Nephron progenitor cell (in vitro differentiated cells): ENCODE data around the gene PQBP1.

Source experiments
- DNase-seq: peaks from one replicate; pipeline ENCODE4 v3.0.0; 2021
- H3K27ac Mint-ChIP-seq: 2 replicates; pipeline ENCODE4 v1.8.0; 2021; ENCODE audit warnings: mild to moderate bottlenecking, moderate library complexity, mixed read lengths
- H3K27me3 Mint-ChIP-seq: 2 replicates; pipeline ENCODE4 v1.8.0; 2021; ENCODE audit warnings: mild to moderate bottlenecking, low read depth, mixed read lengths; ENCODE audit not compliant: poor library complexity
- H3K36me3 Mint-ChIP-seq: 2 replicates; pipeline ENCODE4 v1.8.0; 2021; ENCODE audit warnings: low read depth, mixed read lengths
- H3K4me1 Mint-ChIP-seq: 2 replicates; pipeline ENCODE4 v1.8.0; 2021; ENCODE audit warnings: mixed read lengths
- H3K4me3 Mint-ChIP-seq: 2 replicates; pipeline ENCODE4 v1.8.0; 2021; ENCODE audit warnings: mild to moderate bottlenecking, moderate library complexity, mixed read lengths
- H3K9me3 Mint-ChIP-seq: 2 replicates; pipeline ENCODE4 v1.8.0; 2021; ENCODE audit warnings: mild to moderate bottlenecking, moderate library complexity, mixed read lengths
- CTCF ChIP-seq: fragments of 200-600 bp; sonication (generic); IDR thresholded peaks from 2 replicates; pipeline ENCODE4 v1.5.0; 2021; ENCODE audit warnings: antibody characterized with exemption

Gene PQBP1

DNA sequence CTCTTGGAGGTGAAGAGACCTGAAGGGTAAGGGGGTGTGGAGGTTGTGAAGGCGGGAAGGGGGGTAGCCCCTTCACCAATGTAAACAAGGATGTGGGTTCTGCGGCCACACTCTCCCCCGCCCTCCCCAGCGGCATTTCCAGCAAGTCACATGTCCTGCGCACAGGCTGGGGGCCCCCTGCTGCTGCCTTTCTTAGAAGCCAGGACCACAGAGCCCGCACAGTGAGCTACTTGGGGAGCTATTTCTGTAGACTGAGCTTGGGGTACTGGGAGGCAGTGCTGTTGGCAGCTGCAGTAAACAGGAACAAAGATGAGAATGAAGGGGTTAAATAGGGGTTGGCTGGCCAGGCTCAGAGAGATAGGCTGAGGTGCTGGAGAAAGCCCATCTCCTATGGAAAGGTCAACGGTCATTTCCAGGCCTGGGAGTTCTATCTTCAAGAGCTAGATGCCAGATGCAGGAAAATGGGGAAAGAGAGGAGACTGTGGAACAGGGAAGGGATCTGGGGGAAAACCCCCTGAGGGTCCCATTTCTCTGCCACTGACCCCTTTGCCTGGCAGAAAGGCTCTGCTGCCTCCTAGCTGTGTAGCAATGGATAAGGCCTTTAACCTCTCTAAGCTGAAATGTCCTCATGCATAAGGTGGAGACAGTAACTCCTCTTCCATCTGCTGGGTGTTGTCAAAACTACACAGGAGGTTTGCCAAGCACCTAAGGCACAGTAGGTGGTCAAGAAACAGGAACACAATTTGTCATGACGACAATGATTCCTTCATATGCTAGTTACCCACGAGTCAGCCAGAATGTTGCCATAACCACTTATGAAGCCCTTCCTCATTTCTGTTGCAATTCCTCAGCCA lies 39.6 kb downstream of the PQBP1 start:
- TF ChIP-seq CTCF = no peak
- Mint-ChIP-seq H3K9me3 (peaks cover 39% of the 10 kb centered on the region), H3K27me3 (no peaks in the 10 kb centered on the region), H3K36me3 (peaks cover 47% of the 10 kb centered on the region), H3K27ac (peak overlapping the region; percentile 61), H3K4me3 (no peak overlapping the region), H3K4me1 (peaks cover 24% of the 10 kb centered on the region)
- no peak for DNase-seq

GRCh38 chrX:48938721-48939425 lies 41.1 kb downstream of the PQBP1 start:
- peak overlapping the region; percentile 75 for H3K27ac Mint-ChIP-seq
- DNase-seq = no peak
- TF ChIP-seq CTCF = no peak
- peaks cover 3% of the 10 kb centered on the region for H3K27me3 Mint-ChIP-seq
- H3K36me3 Mint-ChIP-seq = peaks cover 50% of the 10 kb centered on the region
- H3K9me3 Mint-ChIP-seq = peaks cover 35% of the 10 kb centered on the region
- peaks cover 26% of the 10 kb centered on the region for H3K4me1 Mint-ChIP-seq
- H3K4me3 Mint-ChIP-seq = no peak overlapping the region

- peaks cover 32% of the 10 kb centered on the region for H3K9me3 Mint-ChIP-seq
- no peak overlapping the region for H3K4me3 Mint-ChIP-seq
- TF ChIP-seq CTCF = no peak
- H3K27me3 Mint-ChIP-seq = peaks cover 3% of the 10 kb centered on the region
- no peak for DNase-seq
- peak overlapping the region; percentile 75 for H3K27ac Mint-ChIP-seq
- peaks cover 43% of the 10 kb centered on the region for H3K36me3 Mint-ChIP-seq
- H3K4me1 Mint-ChIP-seq = peaks cover 26% of the 10 kb centered on the region
These were observed 41.9 kb downstream of the PQBP1 start for GRCh38 chrX:48939524-48940228.

DNA sequence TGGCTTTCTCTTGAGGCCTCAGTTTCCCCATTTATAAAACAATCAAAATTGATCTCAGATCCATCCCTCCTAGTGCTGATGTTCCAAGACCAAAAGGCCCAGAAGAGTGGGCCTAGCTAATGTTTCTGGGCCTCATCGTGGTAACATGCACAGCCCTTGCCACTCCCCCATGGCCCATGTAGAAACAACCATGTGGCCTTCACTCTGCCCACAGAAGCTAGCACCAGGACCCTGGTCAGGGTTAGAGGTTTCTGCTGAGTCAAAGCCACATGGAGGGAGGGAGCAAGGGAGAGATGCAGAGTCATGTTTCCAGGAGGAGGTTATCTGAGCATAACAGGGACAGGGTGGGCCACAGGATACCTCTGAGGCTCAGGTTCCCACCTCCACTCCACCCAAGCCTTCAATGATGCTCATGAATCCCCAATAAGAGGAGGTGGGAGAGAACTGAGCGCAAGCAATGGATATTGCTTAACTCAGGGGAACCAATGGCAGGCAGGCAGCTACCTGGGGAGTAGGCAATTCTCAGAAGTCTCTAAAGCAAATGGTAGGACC lies 42.8 kb downstream of the PQBP1 start:
- H3K36me3 Mint-ChIP-seq = peaks cover 35% of the 10 kb centered on the region
- H3K27ac Mint-ChIP-seq = no peak overlapping the region
- H3K4me3 Mint-ChIP-seq = no peak overlapping the region
- peaks cover 32% of the 10 kb centered on the region for H3K9me3 Mint-ChIP-seq
- peaks cover 3% of the 10 kb centered on the region for H3K27me3 Mint-ChIP-seq
- H3K4me1 Mint-ChIP-seq = peaks cover 26% of the 10 kb centered on the region
- no peak for TF ChIP-seq CTCF
- no peak for DNase-seq

GRCh38 chrX:48942895-48943294 lies 45.2 kb downstream of the PQBP1 start:
- peaks cover 39% of the 10 kb centered on the region for H3K9me3 Mint-ChIP-seq
- H3K27me3 Mint-ChIP-seq = peaks cover 3% of the 10 kb centered on the region
- peaks cover 30% of the 10 kb centered on the region for H3K36me3 Mint-ChIP-seq
- no peak for DNase-seq
- H3K4me1 Mint-ChIP-seq = peaks cover 16% of the 10 kb centered on the region
- no peak for TF ChIP-seq CTCF
- H3K4me3 Mint-ChIP-seq = no peak overlapping the region
- no peak overlapping the region for H3K27ac Mint-ChIP-seq
